GM12801 (cell line): Measurements from ENCODE around the gene ZNF304.

ENCODE experiments used
- CTCF ChIP-seq: IDR thresholded peaks from one replicate; pipeline ENCODE4 v1.5.1; 2011; ENCODE audit warnings: control low read depth; ENCODE audit not compliant: insufficient read length; ENCODE audit errors: extremely low read depth

Gene ZNF304

GRCh38 chr19:57317503-57317902, 33.6 kb upstream of the ZNF304 start:
- no peak for TF ChIP-seq CTCF

- no peak for TF ChIP-seq CTCF
Observed at GRCh38 chr19:57319869-57320179, 31.2 kb upstream of the ZNF304 start.

- no peak for TF ChIP-seq CTCF
Observed at GRCh38 chr19:57320180-57321084, 30.6 kb upstream of the ZNF304 start, which contains the start of gene ZNF543. ZNF543 (plus strand) TSS chr19:57320472; CDS start chr19:57320854, 382 bp downstream.

- TF ChIP-seq CTCF, result no peak
Observed at GRCh38 chr19:57321116-57321515, 30.0 kb upstream of the ZNF304 start.

- no peak for TF ChIP-seq CTCF
Observed at GRCh38 chr19:57321751-57322150, 29.3 kb upstream of the ZNF304 start.

GRCh38 chr19:57324992-57325391, 26.1 kb upstream of the ZNF304 start:
- TF ChIP-seq CTCF, result no peak

GRCh38 chr19:57327993-57328392, 23.1 kb upstream of the ZNF304 start:
- no peak for TF ChIP-seq CTCF
